Measurements from ENCODE around the gene TOMM6.
A peak's percentile ranks its signal among the peaks of the same experiment; 100 is the strongest.

The TOMM6 gene

DNA sequence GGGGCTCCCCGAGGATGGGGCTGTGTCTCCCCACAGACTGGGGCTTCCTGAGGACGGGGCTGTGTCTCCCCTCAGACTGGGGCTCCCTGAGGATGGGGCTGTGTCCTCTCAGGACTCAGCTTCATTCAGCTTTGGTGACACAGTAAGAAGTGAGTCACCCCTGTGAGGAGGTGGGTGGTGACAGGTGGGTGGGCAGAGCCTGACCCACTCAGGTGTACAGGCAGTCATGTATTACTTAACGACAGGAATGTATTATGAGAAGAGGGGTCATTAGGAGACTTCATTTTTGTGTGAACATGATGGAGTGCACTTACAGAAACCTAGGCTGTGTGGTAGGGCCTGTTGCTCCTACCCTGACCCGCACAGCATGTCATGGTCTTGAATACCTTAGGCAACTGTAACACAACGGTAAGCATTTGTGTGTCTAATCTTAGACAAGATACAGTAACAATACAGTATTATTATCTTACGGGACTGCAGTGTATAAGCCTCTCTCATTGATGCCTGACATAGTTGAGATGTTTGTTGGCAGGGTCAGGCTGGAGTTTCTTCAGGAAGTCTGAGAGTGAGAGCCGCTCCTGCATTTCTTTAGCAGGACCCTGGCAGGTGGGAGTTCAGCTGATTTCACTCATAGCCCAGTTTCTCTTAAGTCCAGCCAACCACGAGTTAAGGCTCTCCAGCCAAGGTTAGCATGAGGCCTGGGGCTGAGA lies 29.4 kb upstream of the TOMM6 start:
- H3K4me2 ChIP-seq (ENCODE audit: insufficient read depth, low read length, poor library complexity, severe bottlenecking) = no peak overlapping the region
- H3K9ac ChIP-seq (ENCODE audit: low read depth, low read length, poor library complexity) = no peak overlapping the region
- WGBS, 2 donors (ENCODE audit: extremely low coverage in 2 of 2, insufficient read length in 2 of 2, insufficient replicate concordance in 1 of 2) = no CpG with 5 or more reads among the region's 8 CpGs
- no peak overlapping the region for H2AFZ ChIP-seq (ENCODE audit: low read length)
- H3K79me1 ChIP-seq (ENCODE audit: low read depth, low read length) = no peaks in the 10 kb centered on the region
- H2BK120ac ChIP-seq (ENCODE audit: low read depth, low read length) = no peak overlapping the region
- H3K18ac ChIP-seq (ENCODE audit: low read length) = no peak overlapping the region
- H3K4me1 ChIP-seq (ENCODE audit: control insufficient read depth in 2 of 2, insufficient read depth in 1 of 2, low read depth in 1 of 2, low read length in 2 of 2) = no peaks in the 10 kb centered on the region
- no peak overlapping the region for H2BK15ac ChIP-seq (ENCODE audit: low read length)
- no peak overlapping the region for H4K91ac ChIP-seq (ENCODE audit: low read depth, low read length, poor library complexity)
- H2BK5ac ChIP-seq (ENCODE audit: low read length) = no peak overlapping the region
- H3K23ac ChIP-seq (ENCODE audit: low read depth, low read length, poor library complexity) = no peak overlapping the region
- H3K27ac ChIP-seq (replicated peaks; ENCODE audit: low read length) = no peak overlapping the region
- no peak overlapping the region for H3K4me3 ChIP-seq (ENCODE audit: low read length in 2 of 2)
- H3K27me3 ChIP-seq (ENCODE audit: control insufficient read depth in 3 of 3, insufficient read depth in 3 of 3, low read depth in 1 of 3, low read length in 3 of 3) = peaks cover 0 to 41% (median 0%) of the 10 kb centered on the region in 3 experiments
- no peak overlapping the region for H3K4ac ChIP-seq (ENCODE audit: low read length)
- H2AK5ac ChIP-seq (ENCODE audit: low read depth, low read length) = no peak overlapping the region
- no peaks in the 10 kb centered on the region for H3K9me3 ChIP-seq (replicated peaks in 1 of 2; ENCODE audit: control insufficient read depth in 2 of 2, insufficient read depth in 1 of 2, low read depth in 1 of 2, low read length in 2 of 2)
- no peak overlapping the region for H4K8ac ChIP-seq (ENCODE audit: low read depth, low read length)
- no peaks in the 10 kb centered on the region for H3K36me3 ChIP-seq (replicated peaks in 1 of 2; ENCODE audit: control insufficient read depth in 2 of 2, insufficient read depth in 2 of 2, low read length in 2 of 2)
- H2BK12ac ChIP-seq (ENCODE audit: low read length) = no peak overlapping the region
- no peak for DNase-seq (ENCODE audit: low spot score)
- H3K14ac ChIP-seq (ENCODE audit: low read length) = no peak overlapping the region

DNA sequence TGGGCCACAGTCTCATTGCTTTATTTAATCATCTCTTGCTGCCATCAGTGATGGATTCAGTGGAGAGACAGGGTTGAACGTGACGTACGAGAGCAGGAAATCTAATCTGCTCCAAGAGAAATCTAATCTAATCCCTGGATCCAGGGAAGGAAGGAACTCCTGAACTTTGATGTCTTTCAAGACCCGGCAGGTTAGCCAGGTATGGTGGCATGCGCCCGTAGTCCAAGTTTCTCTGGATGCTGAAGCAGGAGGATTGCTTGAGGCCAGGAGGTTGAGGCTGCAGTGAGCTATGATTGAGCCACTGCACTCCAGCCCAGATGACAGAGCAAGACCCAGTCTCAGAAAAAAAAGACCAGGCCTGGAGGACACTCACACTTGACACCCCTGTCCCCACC lies 28.9 kb upstream of the TOMM6 start:
- H2AFZ ChIP-seq (ENCODE audit: low read length) = no peak overlapping the region
- no CpG with 5 or more reads among the region's 6 CpGs for WGBS, 2 donors (ENCODE audit: extremely low coverage in 2 of 2, insufficient read length in 2 of 2, insufficient replicate concordance in 1 of 2)

DNA sequence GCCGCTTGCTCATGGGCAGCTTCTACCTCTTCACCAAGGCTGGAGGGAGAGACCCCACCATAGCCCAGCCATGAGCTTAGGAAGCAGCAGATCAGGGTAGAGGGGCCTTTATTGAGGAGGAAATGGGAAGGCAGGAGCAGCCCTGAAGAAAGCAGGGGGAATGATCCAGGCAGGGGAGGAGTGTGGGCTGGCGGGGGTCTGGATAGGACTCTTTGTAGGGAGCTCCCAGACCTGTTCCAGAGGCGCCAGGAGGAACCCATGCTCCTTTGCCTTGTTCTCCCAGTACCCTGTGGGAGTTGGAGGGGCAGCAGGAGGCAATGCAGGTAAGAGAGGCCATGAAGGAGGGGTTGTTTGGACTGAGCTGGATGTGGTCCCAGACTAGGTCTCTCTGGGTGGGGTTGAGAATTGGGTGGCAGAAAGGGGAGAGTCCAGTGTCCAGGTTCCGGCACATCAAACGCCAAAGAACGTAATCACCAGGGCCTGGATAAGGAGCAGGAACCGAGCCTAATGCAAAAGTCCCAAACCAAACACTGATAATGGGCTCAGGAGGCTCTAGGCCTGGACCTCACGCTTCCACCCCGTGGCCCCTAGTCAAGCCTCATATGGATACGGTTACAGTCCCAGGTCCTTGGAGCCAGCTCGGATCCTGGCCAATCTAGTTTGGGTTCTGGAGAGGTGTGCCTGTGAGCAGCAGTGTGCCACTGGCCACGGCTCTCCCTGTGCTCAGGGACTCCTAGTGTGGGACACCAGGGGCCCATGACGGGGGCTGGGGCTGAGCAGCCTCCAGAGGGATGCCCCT lies 28.2 kb upstream of the TOMM6 start:
- Histone ChIP-seq H2AK5ac (ENCODE audit: low read depth, low read length) (peak overlapping the region; percentile 85), H3K36me3 (replicated peaks in 1 of 2; ENCODE audit: control insufficient read depth in 2 of 2, insufficient read depth in 2 of 2, low read length in 2 of 2) (no peaks in the 10 kb centered on the region), H3K27me3 (ENCODE audit: control insufficient read depth in 3 of 3, insufficient read depth in 3 of 3, low read depth in 1 of 3, low read length in 3 of 3) (peaks cover 0 to 35% (median 0%) of the 10 kb centered on the region in 3 experiments), H2BK15ac (ENCODE audit: low read length) (no peak overlapping the region), H2BK5ac (ENCODE audit: low read length) (no peak overlapping the region), H3K4me2 (ENCODE audit: insufficient read depth, low read length, poor library complexity, severe bottlenecking) (no peak overlapping the region), H3K79me1 (ENCODE audit: low read depth, low read length) (no peaks in the 10 kb centered on the region), H4K91ac (ENCODE audit: low read depth, low read length, poor library complexity) (no peak overlapping the region), H3K14ac (ENCODE audit: low read length) (no peak overlapping the region), H3K4me1 (ENCODE audit: control insufficient read depth in 2 of 2, insufficient read depth in 1 of 2, low read depth in 1 of 2, low read length in 2 of 2) (no peaks in the 10 kb centered on the region), H3K4me3 (ENCODE audit: low read length in 2 of 2) (no peak overlapping the region), H3K9ac (ENCODE audit: low read depth, low read length, poor library complexity) (no peak overlapping the region), H3K23ac (ENCODE audit: low read depth, low read length, poor library complexity) (no peak overlapping the region), H2BK120ac (ENCODE audit: low read depth, low read length) (no peak overlapping the region), H3K18ac (ENCODE audit: low read length) (no peak overlapping the region), H2BK12ac (ENCODE audit: low read length) (no peak overlapping the region), H3K9me3 (replicated peaks in 1 of 2; ENCODE audit: control insufficient read depth in 2 of 2, insufficient read depth in 1 of 2, low read depth in 1 of 2, low read length in 2 of 2) (no peaks in the 10 kb centered on the region), H3K4ac (ENCODE audit: low read length) (no peak overlapping the region), H2AFZ (ENCODE audit: low read length) (no peak overlapping the region), H3K27ac (replicated peaks; ENCODE audit: low read length) (no peak overlapping the region), H4K8ac (ENCODE audit: low read depth, low read length) (no peak overlapping the region)
- no peak for DNase-seq (ENCODE audit: low spot score)
- no CpG with 5 or more reads among the region's 13 CpGs for WGBS, 2 donors (ENCODE audit: extremely low coverage in 2 of 2, insufficient read length in 2 of 2, insufficient replicate concordance in 1 of 2)

More for the DNA sequence above, 28.9 kb upstream of the TOMM6 start:
- Histone ChIP-seq H3K27me3 (ENCODE audit: control insufficient read depth in 3 of 3, insufficient read depth in 3 of 3, low read depth in 1 of 3, low read length in 3 of 3) (peaks cover 0 to 40% (median 0%) of the 10 kb centered on the region in 3 experiments), H4K8ac (ENCODE audit: low read depth, low read length) (no peak overlapping the region), H3K9ac (ENCODE audit: low read depth, low read length, poor library complexity) (no peak overlapping the region), H3K4me3 (ENCODE audit: low read length in 2 of 2) (no peak overlapping the region), H3K27ac (replicated peaks; ENCODE audit: low read length) (no peak overlapping the region), H2BK15ac (ENCODE audit: low read length) (no peak overlapping the region), H2BK120ac (ENCODE audit: low read depth, low read length) (no peak overlapping the region), H2BK5ac (ENCODE audit: low read length) (no peak overlapping the region), H3K4me1 (ENCODE audit: control insufficient read depth in 2 of 2, insufficient read depth in 1 of 2, low read depth in 1 of 2, low read length in 2 of 2) (no peaks in the 10 kb centered on the region), H3K14ac (ENCODE audit: low read length) (no peak overlapping the region), H3K4me2 (ENCODE audit: insufficient read depth, low read length, poor library complexity, severe bottlenecking) (no peak overlapping the region), H4K91ac (ENCODE audit: low read depth, low read length, poor library complexity) (no peak overlapping the region), H3K36me3 (replicated peaks in 1 of 2; ENCODE audit: control insufficient read depth in 2 of 2, insufficient read depth in 2 of 2, low read length in 2 of 2) (no peaks in the 10 kb centered on the region), H3K18ac (ENCODE audit: low read length) (no peak overlapping the region), H3K79me1 (ENCODE audit: low read depth, low read length) (no peaks in the 10 kb centered on the region), H3K23ac (ENCODE audit: low read depth, low read length, poor library complexity) (no peak overlapping the region), H3K9me3 (replicated peaks in 1 of 2; ENCODE audit: control insufficient read depth in 2 of 2, insufficient read depth in 1 of 2, low read depth in 1 of 2, low read length in 2 of 2) (no peaks in the 10 kb centered on the region), H2BK12ac (ENCODE audit: low read length) (no peak overlapping the region), H2AK5ac (ENCODE audit: low read depth, low read length) (peak overlapping the region; percentile 85), H3K4ac (ENCODE audit: low read length) (no peak overlapping the region)
- no peak for DNase-seq (ENCODE audit: low spot score)

DNA sequence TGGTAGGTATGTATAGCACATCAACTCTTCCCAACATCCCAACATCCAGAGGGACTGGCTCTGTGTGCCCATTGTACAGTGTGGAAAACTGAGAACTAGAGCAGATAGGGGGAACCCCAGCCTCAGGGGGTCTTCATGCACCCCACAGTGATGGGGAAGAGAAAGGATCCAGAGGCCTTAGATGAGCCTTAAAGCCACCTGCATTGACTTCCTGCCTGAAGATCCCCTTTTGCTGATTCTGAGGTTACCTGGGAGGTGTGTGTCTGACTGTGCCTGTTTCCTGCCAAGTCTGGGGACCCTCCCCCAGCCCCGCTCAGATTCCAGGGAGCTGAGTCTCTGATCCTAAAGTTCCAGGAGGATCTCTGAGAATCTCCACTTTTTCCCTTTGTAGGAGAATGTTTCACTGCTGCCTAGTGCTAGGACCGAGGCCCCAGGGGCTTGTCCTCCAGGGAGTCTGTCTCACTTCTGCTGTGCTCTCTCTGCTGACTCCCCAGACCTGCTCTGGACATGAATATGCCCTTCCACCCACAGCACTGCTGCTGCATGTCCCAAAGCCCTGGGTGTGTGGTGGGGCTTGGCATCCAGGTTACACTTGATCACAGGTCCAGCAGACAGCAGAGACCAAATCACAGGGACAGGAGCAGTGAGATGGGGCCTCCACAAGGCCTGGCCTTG lies 27.5 kb upstream of the TOMM6 start:
- Histone ChIP-seq H4K8ac (ENCODE audit: low read depth, low read length) (no peak overlapping the region), H2BK120ac (ENCODE audit: low read depth, low read length) (no peak overlapping the region), H3K4me3 (ENCODE audit: low read length in 2 of 2) (no peak overlapping the region), H3K4me1 (ENCODE audit: control insufficient read depth in 2 of 2, insufficient read depth in 1 of 2, low read depth in 1 of 2, low read length in 2 of 2) (no peaks in the 10 kb centered on the region), H3K4me2 (ENCODE audit: insufficient read depth, low read length, poor library complexity, severe bottlenecking) (no peak overlapping the region), H3K18ac (ENCODE audit: low read length) (peak overlapping the region; percentile 5), H3K23ac (ENCODE audit: low read depth, low read length, poor library complexity) (no peak overlapping the region), H3K79me1 (ENCODE audit: low read depth, low read length) (no peaks in the 10 kb centered on the region), H2BK5ac (ENCODE audit: low read length) (no peak overlapping the region), H3K14ac (ENCODE audit: low read length) (no peak overlapping the region), H3K4ac (ENCODE audit: low read length) (no peak overlapping the region), H3K9me3 (replicated peaks in 1 of 2; ENCODE audit: control insufficient read depth in 2 of 2, insufficient read depth in 1 of 2, low read depth in 1 of 2, low read length in 2 of 2) (no peaks in the 10 kb centered on the region), H2BK15ac (ENCODE audit: low read length) (no peak overlapping the region), H2AK5ac (ENCODE audit: low read depth, low read length) (no peak overlapping the region), H4K91ac (ENCODE audit: low read depth, low read length, poor library complexity) (no peak overlapping the region), H3K9ac (ENCODE audit: low read depth, low read length, poor library complexity) (no peak overlapping the region), H3K27me3 (ENCODE audit: control insufficient read depth in 3 of 3, insufficient read depth in 3 of 3, low read depth in 1 of 3, low read length in 3 of 3) (peaks cover 0 to 35% (median 0%) of the 10 kb centered on the region in 3 experiments), H3K36me3 (replicated peaks in 1 of 2; ENCODE audit: control insufficient read depth in 2 of 2, insufficient read depth in 2 of 2, low read length in 2 of 2) (no peaks in the 10 kb centered on the region), H2BK12ac (ENCODE audit: low read length) (no peak overlapping the region), H3K27ac (replicated peaks; ENCODE audit: low read length) (no peak overlapping the region), H2AFZ (ENCODE audit: low read length) (no peak overlapping the region)
- no peak for DNase-seq (ENCODE audit: low spot score)
- no CpG with 5 or more reads among the region's 2 CpGs for WGBS, 2 donors (ENCODE audit: extremely low coverage in 2 of 2, insufficient read length in 2 of 2, insufficient replicate concordance in 1 of 2)

Measured in neuronal stem cell (in vitro differentiated cells).